Karpas-422 (cell line): Measurements from ENCODE around the gene TMEM53. TPM values are rescaled to one million over a fixed set of nuclear protein-coding genes. Genes with fewer than 3 reads are reported as not detected.

Experiments used
- DNase-seq: peaks from one replicate; pipeline ENCODE4 v3.0.0-alpha.2; 2015
- H2AFZ ChIP-seq: fragments of 200-600 bp; sonication (generic); 2 replicates; pipeline ENCODE4 v1.6.1; 2014; ENCODE audit warnings: antibody characterized with exemption, low read length, mixed read lengths
- H3K27ac ChIP-seq: fragments of 200-600 bp; sonication (generic); 2 replicates; pipeline ENCODE4 v1.5.1; 2014; ENCODE audit warnings: mild to moderate bottlenecking, low read length, moderate library complexity
- H3K27me3 ChIP-seq: fragments of 200-600 bp; sonication (generic); 2 replicates; pipeline ENCODE4 v1.6.1; 2014; ENCODE audit warnings: low read length, mixed read lengths
- H3K36me3 ChIP-seq: fragments of 200-600 bp; sonication (generic); 2 replicates; pipeline ENCODE4 v1.6.1; 2014; ENCODE audit warnings: low read length, mixed read lengths; ENCODE audit not compliant: insufficient read depth
- H3K4me1 ChIP-seq: fragments of 200-600 bp; sonication (generic); 2 replicates; pipeline ENCODE4 v1.6.1; 2014; ENCODE audit warnings: mild to moderate bottlenecking, low read length, mixed read lengths
- H3K4me2 ChIP-seq: fragments of 200-600 bp; sonication (generic); 2 replicates; pipeline ENCODE4 v1.6.1; 2014; ENCODE audit warnings: low read length, low read depth, mild to moderate bottlenecking; ENCODE audit not compliant: poor library complexity, severe bottlenecking
- H3K4me3 ChIP-seq: fragments of 200-600 bp; sonication (generic); 2 replicates; pipeline ENCODE4 v1.5.1; 2014; ENCODE audit warnings: mild to moderate bottlenecking, antibody characterized with exemption, low read length, mixed read lengths
- H3K79me2 ChIP-seq: fragments of 200-600 bp; sonication (generic); 2 replicates; pipeline ENCODE4 v1.6.1; 2014; ENCODE audit warnings: mild to moderate bottlenecking, low read length, mixed read lengths
- H3K9ac ChIP-seq: fragments of 200-600 bp; sonication (generic); 2 replicates; pipeline ENCODE4 v1.6.0; 2014; ENCODE audit warnings: low read length
- H3K9me2 ChIP-seq: fragments of 200-600 bp; sonication (generic), shearing (Covaris generic); replicated peaks from 2 replicates; pipeline ENCODE4 v1.6.0; 2014; ENCODE audit warnings: mild to moderate bottlenecking, low read length, moderate library complexity; ENCODE audit not compliant: insufficient read depth
- H3K9me3 ChIP-seq: fragments of 300-700, 200-600 bp; sonication (generic); 2 replicates; pipeline ENCODE4 v1.6.1; 2014; ENCODE audit warnings: low read length, mixed read lengths
- H4K20me1 ChIP-seq: fragments of 200-600 bp; sonication (generic); 2 replicates; pipeline ENCODE4 v1.6.1; 2014; ENCODE audit warnings: mild to moderate bottlenecking, antibody characterized with exemption, low read length, low read depth; ENCODE audit not compliant: insufficient read depth
- total RNA-seq: library from RNA; depleted of rRNA; stranded (reverse); fragments of >200 nt; shearing (Covaris generic); gene quantifications from 2 replicates; pipeline ENCODE4 v1.2.3, GENCODE V29; 2014; ENCODE audit warnings: low replicate concordance; rRNA removed

The TMEM53 gene
- total RNA-seq = 10.7 and 13.9 TPM in 2 replicates

DNA sequence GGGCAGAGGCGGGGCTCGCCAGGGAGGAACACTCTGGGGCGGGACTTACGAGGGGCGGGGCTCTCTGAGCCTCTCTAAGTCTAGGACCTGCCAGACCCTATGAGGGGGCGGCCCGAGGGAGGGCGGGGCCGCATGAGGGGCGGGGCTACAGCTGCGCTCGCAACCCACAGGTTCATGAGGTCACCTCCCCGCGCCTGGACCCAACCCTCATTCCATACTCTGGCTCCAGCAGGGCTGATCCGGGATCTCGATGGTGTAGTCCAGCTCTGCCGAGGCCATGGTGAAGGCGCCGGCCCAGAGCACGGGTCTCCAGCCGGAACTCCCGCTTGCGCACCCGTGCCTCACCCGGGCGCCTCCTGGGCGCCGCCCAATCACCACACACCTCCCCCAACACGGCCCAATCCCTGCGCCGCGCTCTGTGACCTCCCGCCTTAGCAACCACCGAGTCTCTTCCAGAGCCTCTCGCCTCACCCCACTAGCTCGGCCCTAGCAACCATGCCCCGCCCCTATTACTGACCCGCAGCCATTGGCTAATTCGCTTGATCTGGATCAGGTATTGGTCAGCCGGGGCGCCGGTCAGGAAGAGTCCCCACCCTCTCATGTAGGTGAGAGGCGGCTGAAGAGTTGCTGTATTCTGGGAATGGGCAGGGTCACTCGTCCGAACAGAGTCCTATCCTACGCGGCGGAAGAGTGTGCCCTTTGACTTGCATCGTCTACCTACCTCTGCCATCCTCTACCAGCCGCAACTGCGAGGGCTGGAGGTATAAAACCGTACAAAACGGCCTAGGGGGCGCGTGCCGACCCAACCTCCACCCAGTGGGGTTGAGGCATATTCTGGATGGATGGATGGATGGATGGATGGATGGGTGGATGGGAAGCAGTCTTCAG lies at the start of gene TMEM53, which contains the start of gene ARMH1:
Gene TMEM53 (minus strand): TSS at position 369 of the 888 bp plus-strand sequence. CDS start 90 bp downstream, at position 279.
Gene ARMH1 (plus strand): TSS at position 602 of the 888 bp plus-strand sequence. CDS start 14,984 bp downstream, outside the sequence.
- H3K4me3 ChIP-seq = peak within 1 kb of the TSS; percentile 82
- H3K36me3 ChIP-seq = 0 out of 2 replicates have a peak, but pooled peaks cover under 1% of the 10 kb centered on the region
- no peaks in the 10 kb centered on the region for H3K9me2 ChIP-seq
- H3K4me2 ChIP-seq = peak within 1 kb of the TSS; percentile 91
- H3K27ac ChIP-seq = peak within 1 kb of the TSS; percentile 93
- H3K9ac ChIP-seq = peak within 1 kb of the TSS; percentile 85
- H3K79me2 ChIP-seq = peaks cover 11% of the 10 kb centered on the region; the same call in 1 of the 2 replicates
- no peaks in the 10 kb centered on the region for H3K9me3 ChIP-seq
- peak; percentile 100 for DNase-seq
- peaks cover 63% of the 10 kb centered on the region for H3K4me1 ChIP-seq
- peaks cover 9% of the 10 kb centered on the region; the same call in 1 of the 2 replicates for H4K20me1 ChIP-seq
- H2AFZ ChIP-seq = no peak within 1 kb of the TSS; the same call in 1 of the 2 replicates
- no peaks in the 10 kb centered on the region for H3K27me3 ChIP-seq

DNA sequence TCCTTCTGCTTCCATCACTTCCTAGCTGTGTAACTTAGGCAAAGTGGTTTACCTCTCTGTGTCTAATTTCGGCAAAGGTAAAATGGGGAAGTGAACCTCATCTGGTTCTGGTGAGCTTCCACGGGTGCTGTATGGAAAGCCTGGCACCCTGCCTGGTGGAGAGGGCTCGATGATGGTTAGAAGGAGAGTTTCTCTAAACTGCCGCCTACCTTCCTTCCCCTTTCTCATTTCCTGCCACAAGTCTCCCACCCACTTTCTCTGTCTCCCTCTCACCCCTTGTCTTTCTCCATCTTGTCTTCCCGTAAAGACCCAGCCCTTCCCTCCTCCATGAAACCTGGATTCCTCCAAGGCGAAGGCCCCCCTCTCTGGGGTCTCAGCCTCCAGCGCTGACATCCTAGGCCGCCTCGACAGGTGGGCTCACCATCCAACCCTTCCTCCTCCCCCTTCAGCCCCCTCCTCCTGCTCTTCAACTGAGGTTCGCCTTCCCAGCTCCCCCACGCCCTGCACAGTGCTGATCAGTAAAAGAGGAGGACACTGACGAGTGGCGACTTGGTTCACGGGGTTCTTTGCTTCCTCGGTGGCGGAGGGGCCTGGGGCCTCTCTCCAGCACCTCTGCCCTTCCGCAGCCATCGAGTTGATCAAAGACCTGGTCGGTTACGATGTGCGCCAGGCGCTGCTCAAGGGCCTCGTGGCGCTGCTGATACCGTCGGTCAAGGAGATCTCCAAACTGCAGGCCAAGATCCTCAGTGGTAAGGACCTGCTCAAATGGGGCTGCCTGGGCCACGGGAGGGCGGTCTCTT lies 49.4 kb upstream of the TMEM53 start:
- Histone ChIP-seq H3K27me3 (no peaks in the 10 kb centered on the region), H3K4me1 (peaks cover 44% of the 10 kb centered on the region), H3K9me2 (no peaks in the 10 kb centered on the region), H3K4me2 (peak overlapping the region; percentile 62), H3K27ac (peak overlapping the region; percentile 94), H3K79me2 (no peaks in the 10 kb centered on the region), H3K36me3 (no peaks in the 10 kb centered on the region), H2AFZ (peak overlapping the region; percentile 74), H3K4me3 (peak overlapping the region; percentile 22), H3K9ac (peak overlapping the region; percentile 34), H4K20me1 (no peaks in the 10 kb centered on the region), H3K9me3 (no peaks in the 10 kb centered on the region)
- DNase-seq = peak; percentile 89

DNA sequence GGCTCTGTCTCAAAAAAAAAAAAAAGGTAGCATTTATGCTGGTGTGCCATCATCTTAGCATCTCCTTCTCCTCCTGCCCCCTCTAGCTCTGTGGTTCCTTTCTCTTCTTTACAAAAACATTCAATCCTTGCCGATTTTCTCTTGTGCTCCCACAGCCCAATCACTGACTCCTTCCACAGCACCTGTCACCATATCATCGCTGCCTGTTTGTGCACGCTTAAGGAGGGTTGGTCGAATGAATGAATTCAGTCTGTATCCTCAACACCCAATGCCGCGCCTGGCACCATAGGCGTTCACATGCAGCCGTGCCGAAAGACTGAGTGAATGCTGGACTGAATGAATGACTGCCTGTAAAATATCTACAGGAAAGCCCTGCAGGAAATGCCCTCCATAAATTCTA lies 48.8 kb upstream of the TMEM53 start:
- no peak for DNase-seq
- H3K36me3 ChIP-seq = no peaks in the 10 kb centered on the region
- no peaks in the 10 kb centered on the region for H3K9me2 ChIP-seq
- no peaks in the 10 kb centered on the region for H4K20me1 ChIP-seq
- H3K4me3 ChIP-seq = peak overlapping the region; percentile 22
- peak overlapping the region; percentile 74 for H2AFZ ChIP-seq
- no peaks in the 10 kb centered on the region for H3K79me2 ChIP-seq
- peak overlapping the region; percentile 62 for H3K4me2 ChIP-seq
- no peaks in the 10 kb centered on the region for H3K27me3 ChIP-seq
- no peaks in the 10 kb centered on the region for H3K9me3 ChIP-seq
- H3K4me1 ChIP-seq = peaks cover 48% of the 10 kb centered on the region
- H3K27ac ChIP-seq = peak overlapping the region; percentile 94
- H3K9ac ChIP-seq = peak overlapping the region; percentile 34

DNA sequence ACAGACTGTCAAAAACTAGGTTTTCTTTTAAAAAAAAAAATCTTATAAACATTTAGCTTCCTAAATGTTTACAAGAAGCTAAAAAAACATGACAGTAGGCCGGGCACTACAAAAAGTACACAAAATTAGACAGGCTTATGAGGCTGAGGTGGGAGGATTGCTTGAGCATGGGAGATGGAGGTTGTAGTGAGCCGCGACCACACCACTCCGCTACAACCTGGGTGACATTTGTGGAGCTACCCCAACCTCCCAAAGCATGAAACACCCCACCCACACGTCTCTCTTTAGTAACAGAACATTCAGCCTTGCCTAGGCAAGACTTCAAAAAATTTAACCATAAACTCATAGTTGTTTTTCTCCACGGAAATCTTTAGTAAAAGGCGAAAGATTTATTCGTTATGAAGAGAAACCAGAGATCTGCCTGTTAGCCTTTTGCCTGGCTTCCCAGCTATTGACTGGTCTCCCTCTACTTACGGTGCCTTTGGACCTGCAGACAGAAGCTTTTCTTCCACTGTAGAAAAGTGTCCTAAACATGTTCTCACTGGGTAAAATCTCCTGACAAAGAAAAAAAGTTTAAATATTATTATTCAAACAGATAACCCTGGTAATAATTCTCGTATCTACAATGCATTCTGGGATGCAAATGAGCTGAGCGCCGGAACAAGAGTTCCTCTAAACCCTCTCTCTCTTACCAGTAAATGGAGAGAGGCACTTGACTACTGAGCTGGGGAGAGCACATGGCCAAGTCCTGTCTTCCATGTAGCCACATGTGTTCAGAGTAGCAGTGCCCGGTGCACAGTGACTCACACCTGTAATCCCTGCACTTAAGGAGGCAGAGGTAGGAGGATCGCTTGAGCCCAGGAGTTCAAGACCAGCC lies 47.4 kb upstream of the TMEM53 start:
- H3K27me3 ChIP-seq = no peaks in the 10 kb centered on the region
- H3K36me3 ChIP-seq = no peaks in the 10 kb centered on the region
- no peaks in the 10 kb centered on the region for H4K20me1 ChIP-seq
- DNase-seq = peak; percentile 97
- peak overlapping the region; percentile 59 for H3K4me2 ChIP-seq
- peak overlapping the region; percentile 94 for H3K27ac ChIP-seq
- 0 out of 2 replicates have a peak overlapping the region, but pooled peaks have one; percentile 16 for H3K4me3 ChIP-seq
- no peaks in the 10 kb centered on the region for H3K79me2 ChIP-seq
- no peak overlapping the region for H2AFZ ChIP-seq
- peaks cover 56% of the 10 kb centered on the region for H3K4me1 ChIP-seq
- H3K9me2 ChIP-seq = no peaks in the 10 kb centered on the region
- peak overlapping the region; percentile 54 for H3K9ac ChIP-seq
- H3K9me3 ChIP-seq = no peaks in the 10 kb centered on the region

DNA sequence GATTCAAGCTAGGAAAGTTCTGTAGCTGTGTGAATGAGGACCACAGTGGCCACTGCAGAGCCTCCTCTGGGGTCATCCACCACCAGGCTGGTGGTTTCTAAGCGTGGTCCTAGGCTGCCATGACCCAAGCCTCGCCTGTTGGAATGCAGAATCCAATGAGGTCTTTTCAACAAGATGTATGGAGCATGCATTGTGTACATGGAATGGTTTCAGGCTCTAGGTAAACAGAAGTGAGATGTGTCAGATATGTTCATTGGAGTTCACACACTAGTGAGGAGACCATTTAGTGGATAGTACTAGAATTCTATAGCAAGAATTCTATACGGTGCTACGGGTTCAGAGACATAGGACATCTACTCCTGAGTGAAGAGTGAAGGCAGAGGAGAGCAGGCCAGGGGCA lies 46.0 kb upstream of the TMEM53 start:
- no peaks in the 10 kb centered on the region for H3K9me2 ChIP-seq
- no peaks in the 10 kb centered on the region for H4K20me1 ChIP-seq
- H3K36me3 ChIP-seq = no peaks in the 10 kb centered on the region
- H3K79me2 ChIP-seq = no peaks in the 10 kb centered on the region
- H3K4me3 ChIP-seq = no peak overlapping the region
- peak overlapping the region; percentile 59 for H3K4me2 ChIP-seq
- H2AFZ ChIP-seq = no peak overlapping the region
- no peak overlapping the region for H3K27ac ChIP-seq
- H3K9ac ChIP-seq = no peak overlapping the region
- no peaks in the 10 kb centered on the region for H3K9me3 ChIP-seq
- DNase-seq = no peak
- peaks cover 68% of the 10 kb centered on the region for H3K4me1 ChIP-seq
- no peaks in the 10 kb centered on the region for H3K27me3 ChIP-seq

DNA sequence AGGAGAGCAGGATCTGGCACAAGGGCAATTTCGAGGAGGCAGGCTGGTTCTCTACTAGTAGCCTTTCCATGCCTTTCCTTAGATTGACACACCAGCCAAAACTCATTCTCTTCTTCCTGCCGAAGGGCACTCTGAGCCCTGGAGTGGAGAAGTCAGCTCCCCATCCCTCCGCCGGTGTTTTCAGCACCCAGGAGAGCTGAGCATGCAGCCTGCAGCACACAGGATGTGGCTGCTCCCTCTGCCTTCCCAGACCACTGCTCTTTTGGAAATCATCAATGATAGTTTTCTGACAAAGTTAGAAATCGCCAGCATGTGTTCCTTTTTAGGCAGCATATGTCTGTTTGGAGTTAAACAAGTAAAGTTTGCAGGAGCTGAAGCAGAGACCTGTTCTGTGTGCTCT lies 45.0 kb upstream of the TMEM53 start:
- no peaks in the 10 kb centered on the region for H3K9me3 ChIP-seq
- no peak overlapping the region for H3K9ac ChIP-seq
- no peaks in the 10 kb centered on the region for H3K27me3 ChIP-seq
- H3K79me2 ChIP-seq = no peaks in the 10 kb centered on the region
- DNase-seq = no peak
- peaks cover 78% of the 10 kb centered on the region for H3K4me1 ChIP-seq
- H3K4me2 ChIP-seq = no peak overlapping the region
- no peaks in the 10 kb centered on the region for H3K36me3 ChIP-seq
- H3K9me2 ChIP-seq = no peaks in the 10 kb centered on the region
- 0 out of 2 replicates have a peak overlapping the region, but pooled peaks have one; percentile 16 for H3K27ac ChIP-seq
- H3K4me3 ChIP-seq = no peak overlapping the region
- H2AFZ ChIP-seq = no peak overlapping the region
- H4K20me1 ChIP-seq = no peaks in the 10 kb centered on the region

DNA sequence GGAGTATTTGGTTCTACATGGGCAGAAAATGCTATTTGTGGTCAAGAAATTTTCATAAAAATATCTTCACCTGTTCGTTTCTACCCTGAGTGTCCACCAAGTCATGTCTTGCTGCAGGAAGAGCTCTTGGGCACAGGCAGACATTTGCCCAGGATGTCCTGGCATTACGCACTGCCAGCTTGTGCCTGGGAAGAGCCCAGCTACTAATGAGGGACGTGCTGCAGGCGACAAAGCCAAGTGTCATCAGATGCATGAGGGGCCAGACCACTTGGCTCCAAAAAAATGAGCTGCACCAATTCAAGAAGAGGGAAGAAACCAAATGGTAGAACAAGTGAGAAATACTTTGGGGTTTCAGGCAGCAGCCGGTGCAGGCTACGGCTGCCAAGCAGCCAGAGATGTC lies 43.8 kb upstream of the TMEM53 start:
- Histone ChIP-seq H3K27ac (peak overlapping the region; percentile 52; the same call in 1 of the 2 replicates), H3K79me2 (no peaks in the 10 kb centered on the region), H3K9me2 (no peaks in the 10 kb centered on the region), H4K20me1 (no peaks in the 10 kb centered on the region), H3K9me3 (no peaks in the 10 kb centered on the region), H3K4me3 (0 out of 2 replicates have a peak overlapping the region, but pooled peaks have one; percentile 17), H3K4me1 (peaks cover 82% of the 10 kb centered on the region), H2AFZ (no peak overlapping the region), H3K9ac (0 out of 2 replicates have a peak overlapping the region, but pooled peaks have one; percentile 10), H3K36me3 (no peaks in the 10 kb centered on the region), H3K4me2 (peak overlapping the region; percentile 36), H3K27me3 (no peaks in the 10 kb centered on the region)
- DNase-seq = no peak
